NCI-H146 treated with DMSO at 0.1 percent for 48 hours (cell line): ENCODE measurements around the gene PDE7B.

Experiments
- DNase-seq: peaks from one replicate; lab custom pipeline; 2025; ENCODE audit not compliant: unreplicated experiment; lab: John Stamatoyannopoulos, UW

PDE7B gene

DNA sequence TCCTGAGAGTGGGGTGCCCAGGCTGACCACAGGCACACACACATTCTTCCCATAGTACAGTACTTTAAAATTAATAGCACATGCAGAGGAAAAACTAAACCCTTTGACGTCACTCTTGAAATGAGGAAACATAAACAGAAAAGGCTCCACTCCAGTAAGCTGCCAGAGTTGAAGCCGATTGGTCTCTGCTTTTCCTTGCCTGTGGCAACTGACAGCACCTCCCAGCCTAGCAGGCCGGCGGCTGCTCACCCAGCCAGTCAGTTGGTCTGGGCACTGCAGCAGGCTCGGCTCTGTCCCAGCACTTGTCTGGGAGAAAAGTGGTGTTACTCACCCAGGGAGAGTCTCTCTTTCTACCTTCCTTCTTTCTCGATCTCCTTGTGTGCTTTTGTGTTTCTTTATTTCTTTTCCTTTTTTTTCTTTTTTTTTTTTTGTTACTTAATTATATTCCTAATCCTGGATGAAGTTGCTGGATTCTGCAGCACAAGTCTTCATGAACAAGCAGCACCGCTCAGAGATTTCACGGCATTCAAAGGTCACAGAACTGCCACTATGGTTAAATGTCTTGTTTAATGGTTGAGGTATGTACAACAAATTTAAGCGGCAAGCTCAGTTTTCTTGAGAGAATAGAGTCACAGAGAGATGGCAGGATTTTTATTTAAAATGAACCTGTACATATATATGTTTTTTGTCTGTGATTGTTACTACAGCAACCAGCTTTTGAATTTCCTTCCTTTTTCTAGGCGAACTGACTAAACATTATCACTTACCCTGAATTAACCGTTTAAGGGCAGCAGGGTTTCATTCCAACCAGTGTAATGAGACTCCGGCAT lies at the start of gene PDE7B:
PDE7B (plus strand) TSS at position 260 of the 830 bp plus-strand sequence.
- DNase-seq: no peak

DNA sequence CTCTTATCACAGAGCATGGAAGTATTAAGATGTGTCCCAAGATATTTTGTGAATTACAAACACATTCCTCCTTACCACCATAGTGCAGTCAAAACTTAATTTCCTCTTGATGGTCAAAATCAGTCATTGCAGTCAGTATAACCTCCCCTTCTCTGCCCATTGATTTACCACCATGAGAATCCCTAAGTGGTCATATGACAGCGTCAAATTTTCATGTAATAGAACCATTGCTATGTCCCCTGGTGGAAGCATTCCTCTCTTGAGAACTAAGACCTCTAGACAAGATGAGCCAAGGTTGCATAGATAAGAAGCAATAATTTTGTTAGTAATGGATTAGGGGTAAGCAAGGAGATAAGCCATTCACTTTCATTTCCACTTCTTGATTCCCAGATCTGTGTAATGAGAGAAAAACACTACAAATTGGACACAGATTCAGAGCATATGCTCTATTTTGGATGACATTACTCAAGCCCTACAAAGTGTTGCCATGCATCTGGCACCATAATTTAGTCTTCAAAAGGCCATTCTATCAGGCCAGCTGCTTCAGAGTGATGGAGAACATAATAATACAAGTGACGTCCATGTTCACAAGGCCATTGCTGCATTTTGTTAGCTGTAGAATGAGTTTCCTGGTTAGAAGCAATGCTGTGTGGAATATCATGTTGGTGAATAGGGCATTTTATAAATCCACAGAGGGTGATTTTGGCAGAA lies 49.6 kb upstream of the PDE7B start:
- no peak for DNase-seq

DNA sequence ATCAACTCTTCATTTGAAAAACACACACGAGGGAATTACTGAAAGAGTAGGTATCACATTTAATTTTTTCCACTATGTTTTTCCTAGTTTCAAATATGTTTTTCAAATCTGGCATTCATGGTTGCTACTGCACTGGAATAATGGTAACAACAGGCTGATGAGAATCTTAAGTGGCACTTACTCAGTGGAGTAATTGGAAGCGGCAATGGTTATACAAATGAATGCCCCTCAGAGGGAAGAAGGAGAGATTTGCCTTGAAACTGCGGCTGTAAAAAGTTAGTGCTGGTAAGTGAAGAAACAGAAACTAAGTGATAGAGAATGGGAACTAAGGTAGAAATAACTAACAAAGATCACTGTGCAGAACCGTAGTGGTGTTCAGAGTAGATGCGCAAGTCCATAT lies 41.0 kb upstream of the PDE7B start:
- no peak for DNase-seq

DNA sequence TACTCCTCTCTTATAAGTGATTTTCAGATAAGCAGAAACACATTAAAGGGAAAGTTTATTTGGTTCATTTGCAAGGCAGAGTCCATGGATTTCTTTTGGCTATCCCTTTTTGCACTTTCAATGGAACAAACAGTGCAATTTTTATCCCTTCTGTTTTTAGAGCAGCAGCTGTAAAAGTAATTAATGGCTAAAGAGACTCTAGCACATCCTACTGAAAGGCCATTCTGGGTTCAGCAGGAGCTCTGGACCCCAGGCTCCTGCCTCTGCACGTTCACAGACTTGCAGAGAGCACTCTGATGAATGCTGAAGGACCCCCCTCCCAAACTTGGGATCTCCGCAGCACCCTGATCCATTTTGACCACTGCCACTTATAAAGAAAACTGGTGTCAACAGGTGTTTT lies 40.3 kb upstream of the PDE7B start:
- no peak for DNase-seq

DNA sequence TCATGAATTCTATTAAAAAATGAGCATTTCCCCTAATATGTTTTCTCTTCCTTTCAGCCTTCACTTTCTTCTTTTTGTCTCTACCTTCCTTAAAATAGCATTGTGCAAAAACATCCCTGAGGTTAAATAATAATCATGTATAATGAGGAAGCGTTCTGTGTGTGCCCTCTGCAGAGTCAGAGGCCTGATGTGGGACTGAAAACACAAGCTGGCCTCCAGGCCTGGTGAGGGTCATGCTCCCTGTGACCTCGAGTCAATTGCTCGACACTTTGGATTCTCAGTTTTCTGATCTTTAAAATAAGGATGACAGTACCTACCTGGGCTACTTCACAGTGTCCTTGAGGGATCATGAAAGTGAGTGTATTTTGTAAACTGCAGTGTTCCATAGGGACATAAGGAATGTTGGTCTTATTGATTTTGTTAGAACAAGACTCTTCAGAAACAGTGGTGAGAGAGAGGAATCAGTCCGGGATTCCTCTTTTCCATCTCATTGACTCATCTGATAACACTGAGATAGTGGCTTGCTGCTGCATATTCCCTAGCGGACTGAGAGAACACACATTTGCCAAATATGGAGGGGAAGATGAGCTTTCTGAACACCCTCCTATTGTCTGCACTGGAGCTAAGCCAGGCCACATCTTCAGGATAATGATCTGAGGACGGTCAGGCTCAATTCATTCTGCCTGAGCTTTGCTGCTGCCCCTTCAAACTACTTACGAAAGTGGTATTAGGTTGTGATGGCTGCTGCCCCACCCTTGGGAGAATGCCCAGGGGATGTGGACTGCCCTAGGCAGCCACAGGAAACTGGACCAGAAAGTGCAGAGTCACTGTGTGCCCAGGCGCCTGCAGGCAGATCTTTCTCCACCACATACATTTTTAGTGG lies 39.6 kb upstream of the PDE7B start:
- DNase-seq: no peak

DNA sequence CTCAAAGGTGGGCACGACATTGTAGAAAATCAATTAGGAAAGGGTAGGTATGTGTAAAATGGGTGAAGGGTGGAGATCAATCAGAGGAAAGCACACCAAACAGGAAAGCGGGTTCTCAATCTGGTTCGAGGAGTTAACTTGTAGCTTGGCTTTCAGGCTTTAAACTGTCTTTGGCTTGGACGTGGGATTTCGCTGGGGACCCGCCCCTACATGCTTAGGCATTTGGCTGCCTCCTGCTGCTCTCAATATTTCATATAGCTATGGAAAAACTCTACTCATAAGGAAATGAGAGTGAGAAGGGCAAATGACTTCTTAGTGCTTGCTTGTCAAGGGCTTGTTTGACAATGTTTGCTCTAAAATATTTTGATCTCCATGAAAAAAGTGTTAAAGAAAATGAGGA lies 38.1 kb upstream of the PDE7B start:
- DNase-seq: no peak

DNA sequence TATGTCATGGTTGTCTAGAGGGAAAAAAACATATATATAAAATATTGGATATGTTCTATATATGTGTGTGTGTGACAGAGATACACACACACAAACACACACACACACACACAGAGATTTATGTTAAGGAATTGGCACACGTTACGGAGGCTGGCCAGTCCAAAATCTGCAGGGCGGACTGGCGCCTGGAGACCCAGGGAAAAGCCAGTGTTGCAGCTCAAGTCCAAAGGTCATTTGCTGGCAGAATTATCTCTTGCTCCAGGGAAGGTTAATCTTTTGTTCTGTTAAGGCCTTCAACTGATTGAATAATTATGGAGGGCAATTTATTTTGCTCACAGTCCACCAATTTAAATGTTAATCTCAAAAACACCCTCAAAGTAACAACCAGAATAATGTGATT lies 37.5 kb upstream of the PDE7B start:
- DNase-seq: no peak

DNA sequence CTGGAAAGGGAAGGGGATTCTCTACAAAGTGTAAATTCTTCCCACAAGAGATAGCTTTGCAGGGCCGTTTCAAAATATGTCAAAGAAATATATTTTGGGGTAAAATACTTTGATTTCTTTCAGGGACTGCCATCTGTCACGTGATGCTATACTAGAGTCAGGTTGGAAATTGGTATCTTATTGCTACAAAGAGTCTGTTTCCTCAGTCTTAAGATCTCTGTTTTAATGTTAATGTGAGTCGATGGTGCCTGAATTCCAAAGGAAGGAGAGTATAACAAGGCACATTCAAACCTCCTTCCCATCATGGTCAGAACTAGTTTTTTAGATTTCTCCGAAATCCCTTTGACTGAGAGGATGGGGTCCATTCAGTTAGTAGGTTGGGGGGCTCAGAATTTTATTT lies 36.3 kb upstream of the PDE7B start:
- no peak for DNase-seq

DNA sequence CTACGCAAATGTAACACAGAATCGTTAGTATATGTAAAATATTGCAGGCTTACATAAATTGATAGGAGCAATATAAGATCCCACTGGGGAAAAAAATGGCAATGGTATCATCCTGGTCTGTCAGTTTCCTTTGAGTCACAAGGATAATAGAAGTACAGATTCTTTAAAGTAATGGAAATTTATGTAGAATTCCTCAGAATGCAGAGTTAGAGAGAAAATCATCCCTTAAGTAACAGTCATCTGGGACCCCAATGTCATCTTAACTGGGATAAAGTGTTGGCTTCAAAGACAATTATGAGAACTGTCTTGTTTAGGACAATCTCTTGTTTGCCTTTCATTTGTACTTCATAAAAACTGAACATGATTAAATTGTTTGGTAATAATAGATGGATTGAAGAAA lies 34.5 kb upstream of the PDE7B start:
- no peak for DNase-seq

DNA sequence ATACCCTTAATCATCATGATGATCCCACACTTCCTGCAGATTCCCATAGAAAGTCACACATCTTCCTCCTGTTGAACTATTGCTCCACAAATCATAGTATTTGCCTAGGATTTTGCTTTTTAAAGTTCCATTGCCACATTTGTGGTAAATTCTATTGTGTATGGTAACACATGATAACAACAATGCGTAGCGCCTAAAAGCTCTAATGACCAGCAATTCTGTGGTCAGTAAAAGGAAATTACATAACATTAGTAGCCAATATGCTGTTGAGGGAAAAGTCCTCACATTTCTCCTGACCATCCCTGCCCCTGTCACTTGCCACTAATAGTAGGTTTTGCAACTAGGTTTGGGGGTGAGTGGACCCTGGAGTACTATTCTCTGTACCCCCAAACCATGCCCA lies 31.8 kb upstream of the PDE7B start:
- no peak for DNase-seq

DNA sequence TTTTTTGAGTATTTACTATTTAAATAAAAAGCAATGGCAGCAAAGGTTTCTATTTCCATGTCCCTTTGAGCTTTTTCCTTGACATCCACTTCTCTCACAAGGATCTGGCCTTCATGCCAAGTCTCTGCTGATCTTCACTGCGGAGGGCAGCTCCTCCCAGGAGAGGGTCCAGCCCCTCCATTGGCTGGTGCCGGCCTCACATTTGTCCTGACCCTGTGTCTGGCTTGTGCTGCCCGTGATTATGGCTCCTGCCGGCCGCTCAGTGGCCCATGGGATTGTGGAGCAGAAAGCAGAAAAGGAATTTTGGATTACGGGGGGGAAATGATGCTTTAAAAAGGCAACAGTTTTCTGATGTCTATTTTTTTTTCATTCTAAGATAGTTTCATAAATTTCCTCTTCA lies 31.2 kb upstream of the PDE7B start:
- no peak for DNase-seq

DNA sequence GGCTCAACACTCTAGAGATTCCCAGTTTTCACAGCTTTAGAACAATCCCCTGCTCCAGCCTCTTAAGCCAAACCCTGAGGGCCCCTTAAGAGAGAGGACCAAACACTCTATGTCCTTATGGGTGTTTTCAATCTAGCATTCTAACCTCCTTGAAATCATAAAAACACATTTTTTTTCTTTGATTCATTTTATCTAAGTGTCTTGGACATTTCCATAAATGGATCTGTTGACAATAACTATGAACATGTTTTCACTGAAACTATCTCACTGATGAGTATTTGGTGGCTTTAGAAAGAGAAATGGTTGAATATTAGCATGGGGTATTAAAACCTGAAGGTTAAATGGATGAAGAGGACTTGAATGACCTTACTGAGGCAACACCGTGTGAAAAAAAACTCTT lies 27.6 kb upstream of the PDE7B start:
- no peak for DNase-seq

DNA sequence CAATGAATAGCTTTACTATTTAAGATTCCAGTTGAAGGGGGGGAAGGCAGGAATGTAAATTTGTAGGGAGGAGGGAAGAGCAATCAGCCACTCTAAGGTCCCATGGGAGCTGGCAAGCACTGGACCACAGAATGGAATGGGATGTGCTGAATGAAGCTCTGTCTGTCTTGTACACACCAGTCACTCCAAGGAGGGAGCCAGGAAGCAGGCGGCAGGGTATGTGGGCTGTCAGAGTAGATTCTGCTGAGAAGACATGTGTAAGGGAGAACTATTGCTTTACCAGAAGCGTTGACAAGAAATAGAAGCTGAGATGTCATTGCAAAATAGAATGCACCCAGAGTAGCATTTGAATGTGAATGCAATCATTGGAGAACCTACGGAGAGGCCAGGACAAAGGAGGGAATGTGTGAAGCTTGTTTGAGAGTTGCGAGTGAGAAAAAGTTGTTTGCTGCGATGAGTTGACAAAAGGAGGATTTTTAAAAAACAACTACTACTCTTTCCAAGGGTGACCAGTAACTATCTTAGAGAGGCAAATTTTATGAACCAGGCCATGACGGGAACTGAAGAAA lies 25.2 kb upstream of the PDE7B start:
- no peak for DNase-seq

DNA sequence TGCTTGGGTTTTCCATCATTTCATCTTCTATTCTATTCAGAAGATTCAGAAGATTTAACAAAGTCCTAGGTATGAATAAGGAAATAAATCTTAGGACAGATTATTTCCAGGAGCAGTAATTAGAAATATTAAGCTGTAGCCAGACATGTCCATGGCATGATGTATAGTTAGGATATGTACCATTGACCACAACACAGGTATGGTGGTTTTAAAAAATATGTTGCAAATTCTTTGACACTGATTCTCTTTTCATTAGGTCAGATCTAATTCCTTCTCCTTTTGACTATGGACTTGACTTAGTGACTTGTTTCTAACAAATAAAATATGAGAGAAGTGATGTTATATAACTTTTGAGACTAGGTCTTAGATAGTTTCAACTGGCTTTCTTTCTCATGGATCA lies 23.5 kb upstream of the PDE7B start:
- no peak for DNase-seq

DNA sequence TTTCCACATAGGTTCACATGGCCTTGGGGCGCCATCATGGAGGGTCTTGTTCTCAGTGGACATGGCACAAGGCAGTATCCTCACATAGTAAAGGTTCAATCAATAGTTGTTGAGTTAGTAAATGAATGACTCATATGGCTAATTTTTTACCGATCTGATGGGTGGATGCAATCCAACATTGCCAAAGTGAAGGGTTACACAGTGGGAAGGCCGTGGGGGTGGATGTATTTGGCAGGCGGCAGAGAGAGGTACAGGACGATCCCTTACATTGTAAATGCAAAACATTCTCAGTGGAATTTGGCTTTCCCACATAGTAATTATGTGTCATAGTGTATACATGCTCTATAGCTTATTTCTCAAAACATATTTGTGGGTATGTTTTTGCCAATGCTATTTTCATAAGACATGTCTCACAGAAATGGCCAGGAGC lies 21.0 kb upstream of the PDE7B start:
- no peak for DNase-seq

DNA sequence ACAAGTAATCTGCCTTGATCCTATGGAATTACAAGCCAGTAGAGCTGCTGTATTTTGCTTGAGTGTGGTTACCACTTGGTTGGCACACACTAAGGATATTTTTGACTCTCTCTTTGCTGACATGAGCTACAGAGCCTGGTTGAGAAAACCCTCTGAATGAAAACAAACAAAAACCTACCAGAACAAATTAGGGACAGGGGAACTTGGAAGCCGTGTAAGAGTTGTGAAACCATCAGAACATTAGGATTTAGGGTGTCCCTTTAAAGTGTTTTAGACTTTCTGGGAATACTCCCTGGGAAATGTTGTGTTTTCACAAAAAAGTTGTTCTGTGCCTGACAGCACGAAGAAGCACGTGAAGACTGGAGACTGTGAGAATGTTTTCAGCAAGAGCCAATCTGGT lies 20.5 kb upstream of the PDE7B start:
- no peak for DNase-seq

DNA sequence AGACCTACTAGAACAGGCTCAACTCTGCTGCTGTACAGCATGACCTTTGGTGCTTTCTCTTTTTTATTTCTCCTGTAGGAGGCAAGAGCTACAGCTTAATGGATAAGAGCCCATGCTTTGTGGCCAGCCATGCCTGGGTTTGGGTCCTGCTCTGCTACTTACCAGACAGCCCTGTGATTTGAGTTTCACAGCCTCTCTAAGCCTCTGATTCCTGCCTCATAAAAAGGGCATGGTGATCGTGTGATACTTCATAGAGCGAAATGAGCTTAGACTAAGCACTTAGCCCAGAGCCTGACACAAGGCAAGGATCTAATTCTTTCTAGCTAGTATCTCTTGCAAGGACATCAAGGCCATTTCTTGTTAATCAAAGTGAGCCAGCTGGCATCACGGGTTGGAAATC lies 19.3 kb upstream of the PDE7B start:
- no peak for DNase-seq

DNA sequence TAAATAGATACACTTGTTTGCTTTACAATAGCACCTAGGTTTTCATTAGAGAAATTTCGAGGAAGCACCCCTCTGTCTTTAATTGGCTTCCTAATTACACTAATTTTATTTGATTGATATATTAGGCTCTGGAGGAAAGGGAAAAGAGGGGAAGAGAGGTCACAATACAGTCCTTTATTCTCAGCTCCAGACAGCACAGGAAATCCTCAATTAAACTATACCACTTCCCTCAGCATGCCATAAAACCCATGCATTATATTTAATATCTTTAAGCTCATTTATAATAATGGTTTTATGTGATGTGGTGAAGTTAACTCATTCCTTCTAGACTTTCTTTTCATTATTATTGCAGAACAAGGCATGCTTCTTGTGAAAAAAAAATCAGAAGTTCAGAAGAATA lies 17.7 kb upstream of the PDE7B start:
- no peak for DNase-seq

DNA sequence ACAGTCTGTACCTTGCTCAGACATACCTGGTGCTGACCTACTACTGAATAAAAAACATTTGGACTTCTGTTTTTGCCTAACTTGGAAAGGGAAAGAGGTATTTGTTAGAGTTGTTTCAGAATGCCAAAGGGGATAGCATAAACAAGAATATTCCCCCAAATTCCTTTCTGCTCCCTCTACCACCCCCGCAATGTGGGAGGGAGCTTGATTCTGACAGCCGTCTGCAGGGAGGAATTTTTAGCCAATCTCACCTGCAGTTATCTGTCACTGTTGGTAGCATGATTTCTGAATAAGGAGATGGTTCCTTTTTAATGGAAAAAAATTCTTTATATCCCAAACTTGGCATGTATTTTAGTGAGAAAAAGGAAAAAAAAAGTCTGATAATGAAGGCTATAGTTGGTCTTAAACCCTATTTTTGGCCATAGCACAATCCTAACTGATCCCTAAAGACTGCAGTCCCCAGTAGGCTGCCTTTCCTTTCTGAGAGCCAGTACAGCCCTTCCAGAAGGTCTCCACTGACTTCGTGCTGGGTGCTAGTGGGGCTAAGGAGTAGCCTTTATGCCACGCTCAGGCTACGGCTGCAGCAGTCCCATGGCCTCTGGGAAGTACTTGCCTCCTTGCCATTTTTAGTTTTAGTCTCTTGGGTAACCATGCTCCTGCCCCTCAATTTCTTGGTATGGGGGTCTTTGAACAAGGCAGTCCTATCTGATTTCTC lies 13.6 kb upstream of the PDE7B start:
- no peak for DNase-seq

DNA sequence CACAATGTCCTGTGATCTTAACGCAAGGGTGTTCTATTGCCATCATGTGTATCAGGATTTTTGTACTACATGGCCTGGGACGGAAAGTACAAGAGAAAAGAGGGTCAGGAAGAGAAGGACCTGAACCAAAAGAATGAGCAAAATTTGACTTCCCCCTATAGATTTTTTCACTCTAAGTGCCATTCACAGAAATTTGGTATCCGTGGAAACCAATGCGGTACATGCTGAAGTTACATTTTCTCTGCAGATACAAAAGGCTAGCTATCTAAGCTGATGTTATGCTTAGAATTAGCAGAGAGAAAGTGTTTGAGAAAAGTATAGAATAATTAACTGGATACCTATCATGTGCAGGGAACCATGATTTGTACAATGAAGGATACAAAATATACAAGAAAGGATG lies 12.4 kb upstream of the PDE7B start:
- DNase-seq: no peak
